HG03025 (cell line): Measurements from ENCODE around the gene ISG15.
"Not testable (repeated sequence)": the region's sequence is repeated elsewhere in the genome, so short reads cannot be mapped to it uniquely, and the experiment has no call there.

Source experiments
- ATAC-seq: cut with Tn5 transposase; IDR thresholded peaks from one replicate; pipeline ENCODE4 v1.9.1; 2021; ENCODE audit warnings: mild to moderate bottlenecking, moderate library complexity; ENCODE audit not compliant: unreplicated experiment, low FRiP score

Gene ISG15

GRCh38 chr1:1055841-1056736 lies 42.8 kb downstream of the ISG15 start:
- no peak for ATAC-seq

GRCh38 chr1:1057769-1058087 lies 44.4 kb downstream of the ISG15 start:
- ATAC-seq: not testable (repeated sequence)

- ATAC-seq: no peak
Measured at GRCh38 chr1:1058088-1058905, 45.0 kb downstream of the ISG15 start.

GRCh38 chr1:1058921-1059493 lies 45.7 kb downstream of the ISG15 start:
- peak; percentile 16 for ATAC-seq

- peak; percentile 65 for ATAC-seq
Measured at GRCh38 chr1:1059494-1060280, 46.4 kb downstream of the ISG15 start.

GRCh38 chr1:1060281-1061000 lies 47.1 kb downstream of the ISG15 start:
- ATAC-seq: no peak

GRCh38 chr1:1061682-1062345 lies 48.5 kb downstream of the ISG15 start:
- ATAC-seq: no peak

- no peak for ATAC-seq
Measured at GRCh38 chr1:1062348-1063163, 49.3 kb downstream of the ISG15 start.

GRCh38 chr1:1063261-1063944 lies 50.1 kb downstream of the ISG15 start:
- no peak for ATAC-seq
